Colonic mucosa (tissue), 4 donors: Measurements from ENCODE around the gene C17orf50. TPM values are rescaled to one million over a fixed set of nuclear protein-coding genes. Genes with fewer than 3 reads are reported as not detected.

Experiments used
- DNase-seq: peaks from one replicate; pipeline ENCODE4 v3.0.0-alpha.2; 2020
- H3K27ac ChIP-seq: fragments of 200-600 bp; one replicate; pipeline ENCODE4 v1.8.0; 2021
- H3K27me3 ChIP-seq: fragments of 200-600 bp; one replicate; pipeline ENCODE4 v1.8.0; 2021
- H3K36me3 ChIP-seq: fragments of 200-600 bp; one replicate; pipeline ENCODE4 v1.8.0; 2021
- H3K4me1 ChIP-seq: fragments of 200-600 bp; one replicate; pipeline ENCODE4 v1.8.0; 2021; ENCODE audit warnings: mild to moderate bottlenecking
- H3K4me3 ChIP-seq: fragments of 200-600 bp; one replicate; pipeline ENCODE4 v1.8.0; 2021
- H3K9ac ChIP-seq, 2 donors: one replicate each; pipeline ENCODE4 v1.7.0; 2013; ENCODE audit warnings: control low read depth in 2 of 2, low read depth in 2 of 2, low read length in 2 of 2
- H3K9me3 ChIP-seq: fragments of 200-600 bp; one replicate; pipeline ENCODE4 v1.8.0; 2021
- intact Hi-C: fragments of 100-400 bp; cut with DNase I; formaldehyde crosslinking; loops from one replicate; pipeline ENCODE4 v1.14.1; 2022
- total RNA-seq, 2 donors: library from RNA; stranded (reverse); fragmentation: NEBNext Ultra II Directional in 1 of 2; extraction: Animal tissue kit (Norgen Biotek cat#: 25700) in 1 of 2; gene quantifications; one replicate each; pipeline ENCODE4 v1.2.1, GENCODE V29; 2021
- TF ChIP-seq, protein P1 (sequence below): fragments of 200-600 bp; IDR thresholded peaks from one replicate; pipeline ENCODE4 v1.8.0; 2022; ENCODE audit warnings: antibody characterized with exemption, mild to moderate bottlenecking
- donor health status: healthy.
- donor health status: DM: no; HTN: no; CAD: no.
- donor health status: DM: no; HTN: no; CAD: no.

Gene C17orf50
- total RNA-seq, 2 donors from 2014 or later, result not detected

DNA sequence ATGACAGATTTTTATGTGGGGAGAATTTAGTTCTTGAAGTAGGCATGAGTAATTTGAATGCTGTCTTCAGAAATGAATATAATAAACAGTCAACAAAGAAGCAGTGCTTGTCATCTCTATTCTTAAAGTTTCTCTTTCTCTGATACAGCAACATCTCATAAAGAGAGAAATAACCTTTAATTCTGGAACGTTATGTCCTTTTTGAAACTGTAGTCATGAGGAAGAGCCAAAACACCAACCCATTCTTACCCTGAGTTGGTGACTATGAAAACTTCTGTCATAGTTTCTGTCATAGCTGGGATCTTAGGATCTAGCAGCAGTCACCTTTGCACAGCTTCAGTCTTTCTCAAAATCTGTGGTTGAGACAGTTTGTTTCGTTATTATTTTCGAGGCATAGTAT lies 44.5 kb upstream of the C17orf50 start:
- Histone ChIP-seq H3K27ac (no peak overlapping the region), H3K4me3 (no peak overlapping the region), H3K27me3 (no peaks in the 10 kb centered on the region), H3K9me3 (no peaks in the 10 kb centered on the region), H3K36me3 (peaks cover 16% of the 10 kb centered on the region), H3K9ac (no peak overlapping the region), H3K4me1 (no peaks in the 10 kb centered on the region)
- intact Hi-C loops, result no loop called here
- DNase-seq, result no peak
- TF ChIP-seq, protein P1, sequence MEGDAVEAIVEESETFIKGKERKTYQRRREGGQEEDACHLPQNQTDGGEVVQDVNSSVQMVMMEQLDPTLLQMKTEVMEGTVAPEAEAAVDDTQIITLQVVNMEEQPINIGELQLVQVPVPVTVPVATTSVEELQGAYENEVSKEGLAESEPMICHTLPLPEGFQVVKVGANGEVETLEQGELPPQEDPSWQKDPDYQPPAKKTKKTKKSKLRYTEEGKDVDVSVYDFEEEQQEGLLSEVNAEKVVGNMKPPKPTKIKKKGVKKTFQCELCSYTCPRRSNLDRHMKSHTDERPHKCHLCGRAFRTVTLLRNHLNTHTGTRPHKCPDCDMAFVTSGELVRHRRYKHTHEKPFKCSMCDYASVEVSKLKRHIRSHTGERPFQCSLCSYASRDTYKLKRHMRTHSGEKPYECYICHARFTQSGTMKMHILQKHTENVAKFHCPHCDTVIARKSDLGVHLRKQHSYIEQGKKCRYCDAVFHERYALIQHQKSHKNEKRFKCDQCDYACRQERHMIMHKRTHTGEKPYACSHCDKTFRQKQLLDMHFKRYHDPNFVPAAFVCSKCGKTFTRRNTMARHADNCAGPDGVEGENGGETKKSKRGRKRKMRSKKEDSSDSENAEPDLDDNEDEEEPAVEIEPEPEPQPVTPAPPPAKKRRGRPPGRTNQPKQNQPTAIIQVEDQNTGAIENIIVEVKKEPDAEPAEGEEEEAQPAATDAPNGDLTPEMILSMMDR, result no peak

DNA sequence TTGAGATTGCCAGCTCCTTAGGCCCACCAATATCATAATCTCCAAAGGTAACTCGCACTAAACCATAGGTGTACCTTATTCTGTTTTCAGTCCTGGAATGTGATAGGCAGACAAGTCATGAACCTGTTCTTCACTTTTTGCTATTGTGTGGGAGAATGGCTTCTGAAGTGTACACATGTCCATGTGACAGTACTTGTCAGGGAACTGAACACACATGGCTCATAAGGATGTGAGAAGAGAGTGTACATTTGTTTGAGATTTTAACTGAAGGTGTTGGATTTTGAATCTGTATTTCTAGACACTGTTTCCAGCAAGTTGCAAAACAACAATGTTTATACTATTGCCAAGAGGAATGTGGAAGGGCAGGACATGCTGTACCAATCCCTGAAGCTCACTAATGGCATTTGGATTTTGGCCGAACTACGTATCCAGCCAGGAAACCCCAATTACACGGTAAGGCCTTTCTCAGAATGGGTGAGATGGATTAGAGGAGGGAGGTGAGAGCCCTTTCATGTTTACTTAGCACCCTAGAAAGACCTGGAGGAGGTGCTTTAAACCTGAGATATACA lies 43.7 kb upstream of the C17orf50 start:
- no peaks in the 10 kb centered on the region for H3K27me3 ChIP-seq
- no peak overlapping the region for H3K9ac ChIP-seq
- intact Hi-C loops, result no loop called here
- no peak overlapping the region for H3K27ac ChIP-seq
- no peaks in the 10 kb centered on the region for H3K9me3 ChIP-seq
- H3K4me1 ChIP-seq, result no peaks in the 10 kb centered on the region
- peaks cover 16% of the 10 kb centered on the region for H3K36me3 ChIP-seq
- DNase-seq, result no peak
- no peak overlapping the region for H3K4me3 ChIP-seq
- TF ChIP-seq, protein P1, result no peak

DNA sequence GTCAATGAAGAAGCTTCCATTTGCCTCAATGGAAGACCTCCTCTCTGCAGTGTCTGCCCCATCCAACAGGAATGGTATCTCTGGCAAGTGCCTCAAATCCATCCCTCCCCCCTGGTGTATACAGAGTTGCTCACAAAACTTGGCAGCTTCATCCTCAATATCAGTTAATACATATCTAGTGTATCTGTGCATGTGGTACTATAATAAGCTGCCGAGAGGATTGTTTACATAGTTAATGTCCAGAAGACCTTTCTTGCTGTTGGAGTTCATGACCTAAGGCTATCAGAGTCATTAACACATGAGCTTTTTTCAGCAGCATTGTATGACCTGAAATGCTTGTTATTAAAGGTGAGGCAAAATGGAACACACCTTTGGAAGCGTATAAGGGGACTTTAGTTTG lies 43.2 kb upstream of the C17orf50 start:
- intact Hi-C loops, result no loop called here
- TF ChIP-seq, protein P1, result no peak
- Histone ChIP-seq H3K9ac (no peak overlapping the region), H3K4me3 (no peak overlapping the region), H3K27ac (no peak overlapping the region), H3K4me1 (no peaks in the 10 kb centered on the region), H3K9me3 (no peaks in the 10 kb centered on the region), H3K27me3 (no peaks in the 10 kb centered on the region), H3K36me3 (peaks cover 16% of the 10 kb centered on the region)
- no peak for DNase-seq

DNA sequence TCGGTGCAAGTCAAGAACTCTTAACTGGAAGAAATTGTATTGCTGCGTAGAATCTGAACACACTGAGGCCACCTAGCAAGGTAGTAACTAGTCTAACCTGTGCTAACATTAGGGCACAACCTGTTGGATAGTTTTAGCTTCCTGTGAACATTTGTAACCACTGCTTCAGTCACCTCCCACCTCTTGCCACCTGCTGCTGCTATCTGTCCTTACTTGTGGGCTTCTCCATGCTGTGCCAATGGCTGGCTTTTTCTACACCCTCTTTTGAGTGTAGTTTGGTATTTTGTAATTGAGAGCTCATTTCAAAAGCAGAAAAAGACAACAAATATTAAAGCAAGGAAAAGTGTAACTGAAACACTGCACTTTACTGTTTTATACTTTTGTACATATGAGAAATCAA lies 37.0 kb upstream of the C17orf50 start:
- TF ChIP-seq, protein P1, result no peak
- DNase-seq, result no peak
- Histone ChIP-seq H3K9me3 (no peaks in the 10 kb centered on the region), H3K9ac (no peak overlapping the region), H3K4me1 (no peaks in the 10 kb centered on the region), H3K27ac (no peak overlapping the region), H3K36me3 (peaks cover 9% of the 10 kb centered on the region), H3K4me3 (no peak overlapping the region), H3K27me3 (no peaks in the 10 kb centered on the region)
- intact Hi-C loops, result no loop called here

DNA sequence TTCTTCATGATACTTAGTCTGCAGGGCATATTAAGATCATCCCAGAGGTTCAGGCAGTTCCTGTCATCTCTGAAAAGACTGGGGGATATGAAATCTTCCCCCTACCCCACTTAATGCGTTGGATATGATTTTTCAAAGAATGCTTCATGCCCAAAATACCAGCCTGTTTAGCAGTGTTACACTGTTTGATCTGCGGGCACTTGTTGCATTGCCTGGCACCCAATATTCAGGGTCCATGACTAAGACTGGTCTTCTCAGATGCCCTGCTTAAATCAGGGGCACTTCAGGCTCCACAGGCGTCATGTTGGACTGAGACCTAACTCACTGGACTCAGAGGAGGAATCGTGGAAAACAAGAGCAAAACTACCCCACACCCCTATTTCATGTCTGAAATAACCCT lies 35.6 kb upstream of the C17orf50 start:
- Histone ChIP-seq H3K4me1 (no peaks in the 10 kb centered on the region), H3K27ac (no peak overlapping the region), H3K4me3 (no peak overlapping the region), H3K9me3 (no peaks in the 10 kb centered on the region), H3K27me3 (no peaks in the 10 kb centered on the region), H3K36me3 (peaks cover 9% of the 10 kb centered on the region), H3K9ac (no peak overlapping the region)
- DNase-seq, result no peak
- intact Hi-C loops, result no loop called here
- TF ChIP-seq, protein P1, result no peak

DNA sequence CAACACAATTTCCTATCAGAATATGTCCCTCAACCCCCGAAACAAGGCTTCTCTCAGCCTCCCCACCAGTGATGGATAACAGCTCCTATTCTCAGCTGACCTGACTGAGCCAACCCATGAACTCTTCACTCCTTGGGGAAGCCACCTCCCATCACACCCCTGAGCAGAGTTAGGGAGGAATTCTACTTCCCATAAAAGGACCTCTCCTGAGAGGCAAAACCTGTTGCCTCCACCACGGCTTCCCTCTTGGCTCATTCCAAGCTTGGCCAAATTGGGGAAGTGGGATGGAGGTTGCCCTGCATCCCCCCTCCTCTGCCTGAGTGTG lies 34.9 kb upstream of the C17orf50 start:
- Histone ChIP-seq H3K4me3 (no peak overlapping the region), H3K36me3 (peaks cover 9% of the 10 kb centered on the region), H3K4me1 (no peaks in the 10 kb centered on the region), H3K9me3 (no peaks in the 10 kb centered on the region), H3K9ac (no peak overlapping the region), H3K27ac (no peak overlapping the region), H3K27me3 (no peaks in the 10 kb centered on the region)
- intact Hi-C loops, result no loop called here
- DNase-seq, result no peak
- TF ChIP-seq, protein P1, result no peak
